GM21529 (cell line): ENCODE results near the gene OR2T29.
"Not testable (repeated sequence)": the region's sequence is repeated elsewhere in the genome, so short reads cannot be mapped to it uniquely, and the experiment has no call there.

Source experiments
- ATAC-seq: cut with Tn5 transposase; IDR thresholded peaks from one replicate; pipeline ENCODE4 v1.9.1; 2021; ENCODE audit not compliant: unreplicated experiment

Gene OR2T29

GRCh38 chr1:248562672-248563071 lies at the start of gene OR2T29:
TSS of gene OR2T29 (minus strand) at chr1:248562772. CDS start at chr1:248559491, 3,281 bp downstream.
- not testable (repeated sequence) for ATAC-seq

- ATAC-seq, result no peak
These were observed 49.4 kb upstream of the OR2T29 start for GRCh38 chr1:248611883-248612414.

- no peak for ATAC-seq
These were observed 47.7 kb upstream of the OR2T29 start for GRCh38 chr1:248610301-248610700.

- ATAC-seq, result no peak
These were observed 36.8 kb upstream of the OR2T29 start for GRCh38 chr1:248599396-248599795.

GRCh38 chr1:248597589-248597988 lies 35.0 kb upstream of the OR2T29 start, which contains the start of gene OR2T10:
TSS of gene OR2T10 (minus strand) at chr1:248597700. CDS start at chr1:248593768, 3,932 bp downstream.
- no peak for ATAC-seq

GRCh38 chr1:248596615-248597014 lies 34.0 kb upstream of the OR2T29 start:
- peak; percentile 46 for ATAC-seq

- no peak for ATAC-seq
These were observed 30.7 kb upstream of the OR2T29 start for GRCh38 chr1:248593226-248593625.

GRCh38 chr1:248592655-248593054 lies 30.1 kb upstream of the OR2T29 start:
- ATAC-seq, result no peak

- ATAC-seq, result no peak
These were observed 27.5 kb upstream of the OR2T29 start for GRCh38 chr1:248590055-248590454.

GRCh38 chr1:248589334-248589733 lies 26.8 kb upstream of the OR2T29 start:
- no peak for ATAC-seq

- no peak for ATAC-seq
These were observed 22.7 kb upstream of the OR2T29 start for GRCh38 chr1:248585266-248585665.

GRCh38 chr1:248576260-248576980 lies 13.8 kb upstream of the OR2T29 start:
- no peak for ATAC-seq

GRCh38 chr1:248574657-248575056 lies 12.1 kb upstream of the OR2T29 start, which contains the start of gene OR2T34:
TSS of gene OR2T34 (minus strand) at chr1:248574757. CDS start at chr1:248574757, 0 bp downstream.
- not testable (repeated sequence) for ATAC-seq

- not testable (repeated sequence) for ATAC-seq
These were observed 11.3 kb upstream of the OR2T29 start for GRCh38 chr1:248573856-248574255.

- peak; percentile 87 for ATAC-seq
These were observed 9.5 kb upstream of the OR2T29 start for GRCh38 chr1:248572049-248572448.

- ATAC-seq, result not testable (repeated sequence)
These were observed 8.2 kb upstream of the OR2T29 start for GRCh38 chr1:248570811-248571210.

- ATAC-seq, result not testable (repeated sequence)
These were observed 6.5 kb upstream of the OR2T29 start for GRCh38 chr1:248569049-248569448.

- ATAC-seq, result peak; percentile 53
These were observed 3.2 kb upstream of the OR2T29 start for GRCh38 chr1:248565530-248566373.

- ATAC-seq, result not testable (repeated sequence)
These were observed 11.5 kb downstream of the OR2T29 start for GRCh38 chr1:248551027-248551426.

GRCh38 chr1:248547383-248547782 lies 15.2 kb downstream of the OR2T29 start:
- ATAC-seq, result not testable (repeated sequence)

- not testable (repeated sequence) for ATAC-seq
These were observed 25.1 kb downstream of the OR2T29 start for GRCh38 chr1:248537449-248537848.
